Measurements from ENCODE around the gene BCL11A. TPM values are rescaled to one million over a fixed set of nuclear protein-coding genes. Genes with fewer than 3 reads are reported as not detected.

The BCL11A gene
- total RNA-seq, 1 donor from 2014 or later = 6.7 TPM

GRCh38 chr2:60479226-60480088 lies 74.0 kb downstream of the BCL11A start:
- no peaks in the 10 kb centered on the region for H3K36me3 ChIP-seq (ENCODE audit: control insufficient read depth, insufficient read depth, low read length)
- no peak for DNase-seq (ENCODE audit: low read depth)
- no peak overlapping the region for H3K4me3 ChIP-seq (ENCODE audit: low read depth, low read length)
- TF ChIP-seq, protein P1, sequence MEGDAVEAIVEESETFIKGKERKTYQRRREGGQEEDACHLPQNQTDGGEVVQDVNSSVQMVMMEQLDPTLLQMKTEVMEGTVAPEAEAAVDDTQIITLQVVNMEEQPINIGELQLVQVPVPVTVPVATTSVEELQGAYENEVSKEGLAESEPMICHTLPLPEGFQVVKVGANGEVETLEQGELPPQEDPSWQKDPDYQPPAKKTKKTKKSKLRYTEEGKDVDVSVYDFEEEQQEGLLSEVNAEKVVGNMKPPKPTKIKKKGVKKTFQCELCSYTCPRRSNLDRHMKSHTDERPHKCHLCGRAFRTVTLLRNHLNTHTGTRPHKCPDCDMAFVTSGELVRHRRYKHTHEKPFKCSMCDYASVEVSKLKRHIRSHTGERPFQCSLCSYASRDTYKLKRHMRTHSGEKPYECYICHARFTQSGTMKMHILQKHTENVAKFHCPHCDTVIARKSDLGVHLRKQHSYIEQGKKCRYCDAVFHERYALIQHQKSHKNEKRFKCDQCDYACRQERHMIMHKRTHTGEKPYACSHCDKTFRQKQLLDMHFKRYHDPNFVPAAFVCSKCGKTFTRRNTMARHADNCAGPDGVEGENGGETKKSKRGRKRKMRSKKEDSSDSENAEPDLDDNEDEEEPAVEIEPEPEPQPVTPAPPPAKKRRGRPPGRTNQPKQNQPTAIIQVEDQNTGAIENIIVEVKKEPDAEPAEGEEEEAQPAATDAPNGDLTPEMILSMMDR (IDR thresholded peaks at IDR 0.05; ENCODE audit: insufficient read depth, low read length, poor library complexity, severe bottlenecking) = no peak
- H3K27me3 ChIP-seq (ENCODE audit: control insufficient read depth, insufficient read depth, low read length) = no peaks in the 10 kb centered on the region

GRCh38 chr2:60478660-60479059 lies 74.8 kb downstream of the BCL11A start:
- Histone ChIP-seq H3K4me3 (ENCODE audit: low read depth, low read length) (no peak overlapping the region), H3K27me3 (ENCODE audit: control insufficient read depth, insufficient read depth, low read length) (no peaks in the 10 kb centered on the region), H3K36me3 (ENCODE audit: control insufficient read depth, insufficient read depth, low read length) (no peaks in the 10 kb centered on the region)
- DNase-seq (ENCODE audit: low read depth) = no peak
- TF ChIP-seq, protein P1 (IDR thresholded peaks at IDR 0.05; ENCODE audit: insufficient read depth, low read length, poor library complexity, severe bottlenecking) = no peak

DNA sequence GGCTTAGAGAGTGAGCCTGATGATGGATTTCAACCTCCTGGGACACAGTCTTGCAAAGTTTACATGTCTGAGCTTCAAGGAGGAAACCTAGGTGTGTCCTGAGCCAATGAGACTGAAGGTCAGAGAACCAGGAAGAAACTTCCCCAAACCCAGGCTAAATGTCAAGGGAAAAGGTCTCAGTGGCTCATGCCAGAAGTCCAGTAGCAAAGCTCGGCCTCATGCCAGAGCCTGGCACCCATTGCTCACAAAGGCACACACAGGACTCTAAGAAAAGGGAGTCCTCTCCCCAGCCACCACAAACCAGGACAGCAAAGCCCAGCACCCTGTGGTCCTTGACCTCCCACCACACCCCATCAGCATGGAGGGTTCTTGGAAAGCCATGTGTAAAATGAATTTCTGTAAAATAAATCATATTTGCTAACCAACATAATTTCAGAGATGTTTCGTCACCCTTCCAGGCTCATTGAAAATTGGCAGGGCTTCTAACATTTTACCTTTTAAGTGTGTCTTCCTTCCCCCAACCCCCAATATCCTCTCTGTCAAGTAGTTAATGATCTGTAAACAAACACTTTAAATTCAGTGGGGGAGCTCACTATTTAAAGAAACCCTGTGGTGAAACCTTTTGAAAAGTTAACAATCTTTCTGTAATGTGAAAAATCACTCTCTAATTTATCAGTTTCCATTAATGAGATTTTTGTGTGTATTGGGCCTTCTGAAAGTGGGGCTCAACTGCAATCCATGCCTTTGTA lies 77.1 kb downstream of the BCL11A start:
- DNase-seq (ENCODE audit: low read depth) = no peak
- Histone ChIP-seq H3K27me3 (ENCODE audit: control insufficient read depth, insufficient read depth, low read length) (no peaks in the 10 kb centered on the region), H3K36me3 (ENCODE audit: control insufficient read depth, insufficient read depth, low read length) (no peaks in the 10 kb centered on the region), H3K4me3 (ENCODE audit: low read depth, low read length) (no peak overlapping the region)
- TF ChIP-seq, protein P1 (IDR thresholded peaks at IDR 0.05; ENCODE audit: insufficient read depth, low read length, poor library complexity, severe bottlenecking) = no peak

GRCh38 chr2:60475123-60475830 lies 78.2 kb downstream of the BCL11A start:
- H3K4me3 ChIP-seq (ENCODE audit: low read depth, low read length) = no peak overlapping the region
- TF ChIP-seq, protein P1 (IDR thresholded peaks at IDR 0.05; ENCODE audit: insufficient read depth, low read length, poor library complexity, severe bottlenecking) = no peak
- H3K36me3 ChIP-seq (ENCODE audit: control insufficient read depth, insufficient read depth, low read length) = no peaks in the 10 kb centered on the region
- no peaks in the 10 kb centered on the region for H3K27me3 ChIP-seq (ENCODE audit: control insufficient read depth, insufficient read depth, low read length)
- no peak for DNase-seq (ENCODE audit: low read depth)

- TF ChIP-seq, protein P1 (IDR thresholded peaks at IDR 0.05; ENCODE audit: insufficient read depth, low read length, poor library complexity, severe bottlenecking) = no peak
- Histone ChIP-seq H3K4me3 (ENCODE audit: low read depth, low read length) (no peak overlapping the region), H3K27me3 (ENCODE audit: control insufficient read depth, insufficient read depth, low read length) (no peaks in the 10 kb centered on the region), H3K36me3 (ENCODE audit: control insufficient read depth, insufficient read depth, low read length) (no peaks in the 10 kb centered on the region)
- no peak for DNase-seq (ENCODE audit: low read depth)
These were observed 79.2 kb downstream of the BCL11A start for GRCh38 chr2:60474301-60474700.

Measured in kidney epithelial cell (primary cell).